GM10847 (cell line): Measurements from ENCODE around the gene LSS.

Source experiments
- POLR2A ChIP-seq: IDR thresholded peaks from 2 replicates; pipeline ENCODE4 v1.6.1; 2011; ENCODE audit not compliant: insufficient read length; ENCODE audit errors: extremely low read depth

Gene LSS

GRCh38 chr21:46227811-46228344 lies 696 bp downstream of the LSS start:
- TF ChIP-seq POLR2A, result no peak

GRCh38 chr21:46226920-46227599 lies 1.5 kb downstream of the LSS start:
- no peak for TF ChIP-seq POLR2A

GRCh38 chr21:46226146-46226545 lies 2.4 kb downstream of the LSS start:
- no peak for TF ChIP-seq POLR2A

- TF ChIP-seq POLR2A, result no peak
Observed at GRCh38 chr21:46223217-46223616, 5.4 kb downstream of the LSS start.

- TF ChIP-seq POLR2A, result no peak
Observed at GRCh38 chr21:46222436-46223116, 6.0 kb downstream of the LSS start.

GRCh38 chr21:46221664-46222435 lies 6.7 kb downstream of the LSS start:
- no peak for TF ChIP-seq POLR2A

- no peak for TF ChIP-seq POLR2A
Observed at GRCh38 chr21:46220847-46221246, 7.7 kb downstream of the LSS start.

GRCh38 chr21:46220275-46220810 lies 8.2 kb downstream of the LSS start:
- TF ChIP-seq POLR2A, result no peak

GRCh38 chr21:46219591-46220239 lies 8.9 kb downstream of the LSS start:
- TF ChIP-seq POLR2A, result no peak

GRCh38 chr21:46218906-46219590 lies 9.5 kb downstream of the LSS start:
- no peak for TF ChIP-seq POLR2A

GRCh38 chr21:46217511-46218196 lies 10.9 kb downstream of the LSS start:
- no peak for TF ChIP-seq POLR2A

- no peak for TF ChIP-seq POLR2A
Observed at GRCh38 chr21:46216132-46216747, 12.3 kb downstream of the LSS start.

GRCh38 chr21:46215436-46216131 lies 13.0 kb downstream of the LSS start:
- TF ChIP-seq POLR2A, result no peak
